ENCODE data around the gene SNAPC3. TPM values are rescaled to one million over a fixed set of nuclear protein-coding genes. Genes with fewer than 3 reads are reported as not detected.

SNAPC3 gene
- total RNA-seq, 2 experiments from 2014 or later = 30.3 to 32.1 TPM

DNA sequence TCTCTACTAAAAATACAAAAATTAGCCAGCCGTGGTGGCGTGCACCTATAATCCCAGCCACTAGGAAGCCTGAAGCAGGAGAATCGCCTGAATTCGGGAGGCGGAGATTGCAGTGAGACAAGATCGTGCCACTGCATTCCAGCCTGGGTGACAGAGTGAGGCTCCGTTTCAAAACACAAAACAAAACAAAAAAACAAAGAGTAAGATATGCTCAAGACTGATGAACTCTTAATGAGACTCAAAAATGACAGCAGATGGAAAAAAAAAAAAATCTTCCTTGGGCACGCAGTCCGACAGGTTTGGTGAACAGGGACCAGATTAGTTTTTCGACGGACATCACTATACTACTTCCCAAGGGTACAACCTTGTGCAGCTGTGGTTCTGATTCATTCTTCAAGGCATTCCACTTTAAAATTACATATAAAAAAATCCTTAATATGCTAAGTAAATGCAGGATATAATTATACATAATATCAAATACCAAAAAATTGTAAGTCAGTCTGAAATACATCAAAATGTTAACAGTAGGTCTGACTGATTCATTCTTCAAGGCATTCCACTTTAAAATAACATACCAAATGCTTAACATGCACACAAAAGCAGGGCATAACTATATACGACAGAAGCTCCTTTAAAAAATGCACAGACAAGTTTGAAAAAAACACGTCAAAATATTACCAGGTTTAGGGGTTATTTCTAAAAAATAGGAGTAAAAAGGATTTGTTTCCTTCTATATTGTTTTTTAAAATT is 75.7 kb downstream of the SNAPC3 start:
- no peak overlapping the region for H3K4me3 Mint-ChIP-seq
- H3K4me1 Mint-ChIP-seq (ENCODE audit: low read depth) = peaks cover 71% of the 10 kb centered on the region
- DNase-seq = no peak
- peak overlapping the region; percentile 81 for H3K27ac Mint-ChIP-seq
- no peak for ATAC-seq
- H3K9me3 Mint-ChIP-seq = peaks cover 2% of the 10 kb centered on the region
- ChIA-PET POLR2A (interaction anchor here (1.0 to 5.3 kb wide), 2 partner anchors 9 to 12 kb away, joined by 4 to 31 read pairs; partner anchors contain the start of gene PSIP1), CTCF (interaction anchor here (1.0 to 1.9 kb wide), 3 partner anchors 12 to 76 kb away, joined by 3 to 6 read pairs (median 3); partner anchors contain the start of genes PSIP1 and SNAPC3)
- intact Hi-C loops (cut with micrococcal nuclease) = no loop called here
- H3K36me3 Mint-ChIP-seq (ENCODE audit: low read depth) = peaks cover 58% of the 10 kb centered on the region
- H3K27me3 Mint-ChIP-seq = no peaks in the 10 kb centered on the region
- no peak for TF ChIP-seq CTCF (IDR thresholded peaks at IDR 0.05)

GRCh38 chr9:15499139-15499538 is 76.5 kb downstream of the SNAPC3 start:
- H3K4me1 Mint-ChIP-seq (ENCODE audit: low read depth) = peaks cover 72% of the 10 kb centered on the region
- peaks cover 57% of the 10 kb centered on the region for H3K36me3 Mint-ChIP-seq (ENCODE audit: low read depth)
- no peaks in the 10 kb centered on the region for H3K9me3 Mint-ChIP-seq
- peak overlapping the region; percentile 24 for H3K4me3 Mint-ChIP-seq
- intact Hi-C loops (cut with micrococcal nuclease) = no loop called here
- no peak for DNase-seq
- POLR2A ChIA-PET = interaction anchor here (1.0 to 5.3 kb wide), 2 partner anchors 10 to 11 kb away, joined by 4 to 31 read pairs; partner anchors contain the start of gene PSIP1
- CTCF ChIA-PET = interaction anchor here (1.0 to 1.9 kb wide), 2 partner anchors 12 to 14 kb away, joined by 3 to 6 read pairs; partner anchors contain the start of gene PSIP1
- no peak for ATAC-seq
- TF ChIP-seq CTCF (IDR thresholded peaks at IDR 0.05) = no peak
- no peaks in the 10 kb centered on the region for H3K27me3 Mint-ChIP-seq
- peak overlapping the region; percentile 81 for H3K27ac Mint-ChIP-seq

DNA sequence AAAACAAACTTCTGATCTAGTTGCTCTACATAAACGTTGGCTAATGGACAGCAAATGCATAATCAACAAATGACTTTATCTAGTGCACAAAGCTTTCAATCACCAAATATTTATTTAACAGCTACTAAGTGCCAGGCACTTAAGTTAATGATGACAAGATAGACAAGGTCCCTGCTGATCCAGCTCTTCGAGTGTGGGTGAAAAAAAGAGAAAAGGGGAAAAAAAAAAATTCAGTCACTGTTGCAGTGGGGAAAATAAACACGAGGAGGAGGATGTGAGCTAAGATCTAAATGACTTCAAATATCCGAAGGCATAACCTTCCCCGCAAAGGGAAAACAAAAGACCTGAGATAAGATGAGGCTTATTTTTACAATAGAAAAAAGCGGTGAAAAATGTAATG is 78.5 kb downstream of the SNAPC3 start:
- TF ChIP-seq CTCF (IDR thresholded peaks at IDR 0.05) = no peak
- Mint-ChIP-seq H3K9me3 (no peaks in the 10 kb centered on the region), H3K4me1 (ENCODE audit: low read depth) (peaks cover 65% of the 10 kb centered on the region), H3K36me3 (ENCODE audit: low read depth) (peaks cover 58% of the 10 kb centered on the region), H3K27ac (peak overlapping the region; percentile 30), H3K27me3 (no peaks in the 10 kb centered on the region), H3K4me3 (no peak overlapping the region)
- intact Hi-C loops (cut with micrococcal nuclease) = no loop called here
- no peak for DNase-seq
- no peak for ATAC-seq
- ChIA-PET POLR2A (interaction anchor here (1.7 to 5.3 kb wide), 2 partner anchors 9 to 41 kb away, joined by 4 to 31 read pairs; partner anchors contain the start of gene PSIP1), CTCF (interaction anchor here (1.0 to 1.7 kb wide), 4 partner anchors 11 to 28 kb away, joined by 3 to 6 read pairs (median 4); no protein-coding TSS in a partner anchor)

DNA sequence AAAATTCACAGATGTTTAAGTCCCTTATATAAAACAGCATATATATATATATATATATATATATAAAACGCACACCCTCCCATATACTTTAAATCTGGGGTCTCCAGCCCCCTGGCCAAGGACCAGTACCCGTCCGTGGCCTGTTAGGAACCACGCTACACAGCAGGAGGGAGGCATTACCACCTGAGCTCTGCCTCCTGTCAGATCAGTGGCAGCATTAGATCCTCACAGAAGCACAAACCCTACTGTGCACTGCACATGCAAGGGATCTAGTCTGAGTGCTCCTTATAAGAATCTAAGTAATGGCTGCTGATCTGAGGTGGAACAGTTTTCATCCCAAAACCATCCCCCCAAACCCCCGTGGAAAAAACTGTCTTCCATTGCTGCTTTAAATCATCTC is 79.1 kb downstream of the SNAPC3 start:
- POLR2A ChIA-PET = interaction anchor here (5.3 kb wide), 1 partner anchor 9 kb away, joined by 31 read pairs; the partner anchor contains the start of gene PSIP1

More for the DNA sequence above, 79.1 kb downstream of the SNAPC3 start:
- Mint-ChIP-seq H3K9me3 (no peaks in the 10 kb centered on the region), H3K4me1 (ENCODE audit: low read depth) (peaks cover 64% of the 10 kb centered on the region), H3K4me3 (no peak overlapping the region), H3K27ac (no peak overlapping the region), H3K27me3 (no peaks in the 10 kb centered on the region), H3K36me3 (ENCODE audit: low read depth) (peaks cover 63% of the 10 kb centered on the region)
- CTCF ChIA-PET = interaction anchor here (1.0 to 1.7 kb wide), 2 partner anchors 14 to 29 kb away, joined by 3 read pairs; no protein-coding TSS in a partner anchor
- ATAC-seq (no peak), DNase-seq (no peak)
- TF ChIP-seq CTCF (IDR thresholded peaks at IDR 0.05) = no peak
- intact Hi-C loops (cut with micrococcal nuclease) = loop anchor here (2.0 kb wide), 1 partner anchor 19 kb away; no protein-coding TSS in a partner anchor
